Measurements from ENCODE around the gene PSMC1.

Gene PSMC1

GRCh38 chr14:90287791-90288190, 31.4 kb downstream of the PSMC1 start:
- TF ChIP-seq, protein P1, sequence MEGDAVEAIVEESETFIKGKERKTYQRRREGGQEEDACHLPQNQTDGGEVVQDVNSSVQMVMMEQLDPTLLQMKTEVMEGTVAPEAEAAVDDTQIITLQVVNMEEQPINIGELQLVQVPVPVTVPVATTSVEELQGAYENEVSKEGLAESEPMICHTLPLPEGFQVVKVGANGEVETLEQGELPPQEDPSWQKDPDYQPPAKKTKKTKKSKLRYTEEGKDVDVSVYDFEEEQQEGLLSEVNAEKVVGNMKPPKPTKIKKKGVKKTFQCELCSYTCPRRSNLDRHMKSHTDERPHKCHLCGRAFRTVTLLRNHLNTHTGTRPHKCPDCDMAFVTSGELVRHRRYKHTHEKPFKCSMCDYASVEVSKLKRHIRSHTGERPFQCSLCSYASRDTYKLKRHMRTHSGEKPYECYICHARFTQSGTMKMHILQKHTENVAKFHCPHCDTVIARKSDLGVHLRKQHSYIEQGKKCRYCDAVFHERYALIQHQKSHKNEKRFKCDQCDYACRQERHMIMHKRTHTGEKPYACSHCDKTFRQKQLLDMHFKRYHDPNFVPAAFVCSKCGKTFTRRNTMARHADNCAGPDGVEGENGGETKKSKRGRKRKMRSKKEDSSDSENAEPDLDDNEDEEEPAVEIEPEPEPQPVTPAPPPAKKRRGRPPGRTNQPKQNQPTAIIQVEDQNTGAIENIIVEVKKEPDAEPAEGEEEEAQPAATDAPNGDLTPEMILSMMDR (IDR thresholded peaks at IDR 0.05; ENCODE audit: low read depth, low read length, missing control alignments): no peak
- no peak for DNase-seq (ENCODE audit: extremely low read depth, low read depth)
- no peak overlapping the region for H3K4me3 ChIP-seq (replicated peaks; ENCODE audit: low read depth, low read length)

DNA sequence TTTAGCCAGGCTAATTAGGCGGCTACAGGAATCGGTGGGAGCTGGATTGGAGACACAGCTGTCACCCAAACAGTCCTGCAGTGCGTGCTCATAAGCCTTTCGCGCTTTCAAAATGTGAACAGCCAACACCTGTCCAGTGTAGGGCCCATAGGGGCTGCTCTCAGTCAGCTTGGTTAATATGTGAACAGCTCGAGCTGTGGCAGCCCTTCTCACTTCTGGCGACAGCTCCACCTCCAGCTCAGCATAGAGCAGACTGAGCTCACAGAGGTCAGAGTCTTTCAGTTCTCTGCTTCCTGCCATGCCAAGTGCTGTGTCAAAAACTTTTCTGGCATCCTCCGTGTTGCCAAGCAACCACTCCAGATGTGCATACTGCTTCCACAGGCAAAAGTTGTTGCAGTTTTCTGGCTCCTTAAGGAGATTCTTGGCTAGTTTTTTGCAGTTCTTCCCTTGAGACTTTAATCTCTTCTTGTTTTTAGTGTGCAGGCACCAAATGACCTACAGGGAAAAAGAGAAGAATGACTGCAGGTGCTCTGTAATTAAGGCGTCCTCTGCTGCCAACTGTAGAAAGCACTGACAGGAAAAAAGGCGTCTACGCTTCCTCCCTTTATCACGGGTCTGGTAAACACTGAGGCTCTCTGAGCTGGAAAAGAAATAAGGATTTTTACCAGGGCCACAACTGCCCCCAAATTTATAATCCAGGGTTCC, 32.5 kb downstream of the PSMC1 start:
- TF ChIP-seq, protein P1 (IDR thresholded peaks at IDR 0.05; ENCODE audit: low read depth, low read length, missing control alignments): no peak
- peak; percentile 7 for DNase-seq (ENCODE audit: extremely low read depth, low read depth)
- no peak overlapping the region for H3K4me3 ChIP-seq (replicated peaks; ENCODE audit: low read depth, low read length)

- no peak overlapping the region for H3K4me3 ChIP-seq (replicated peaks; ENCODE audit: low read depth, low read length)
- DNase-seq (ENCODE audit: extremely low read depth, low read depth): no peak
- TF ChIP-seq, protein P1 (IDR thresholded peaks at IDR 0.05; ENCODE audit: low read depth, low read length, missing control alignments): no peak
These were observed 34.1 kb downstream of the PSMC1 start for GRCh38 chr14:90290337-90291011.

GRCh38 chr14:90291699-90292098, 35.3 kb downstream of the PSMC1 start:
- no peak for DNase-seq (ENCODE audit: extremely low read depth, low read depth)
- TF ChIP-seq, protein P1 (IDR thresholded peaks at IDR 0.05; ENCODE audit: low read depth, low read length, missing control alignments): no peak

DNA sequence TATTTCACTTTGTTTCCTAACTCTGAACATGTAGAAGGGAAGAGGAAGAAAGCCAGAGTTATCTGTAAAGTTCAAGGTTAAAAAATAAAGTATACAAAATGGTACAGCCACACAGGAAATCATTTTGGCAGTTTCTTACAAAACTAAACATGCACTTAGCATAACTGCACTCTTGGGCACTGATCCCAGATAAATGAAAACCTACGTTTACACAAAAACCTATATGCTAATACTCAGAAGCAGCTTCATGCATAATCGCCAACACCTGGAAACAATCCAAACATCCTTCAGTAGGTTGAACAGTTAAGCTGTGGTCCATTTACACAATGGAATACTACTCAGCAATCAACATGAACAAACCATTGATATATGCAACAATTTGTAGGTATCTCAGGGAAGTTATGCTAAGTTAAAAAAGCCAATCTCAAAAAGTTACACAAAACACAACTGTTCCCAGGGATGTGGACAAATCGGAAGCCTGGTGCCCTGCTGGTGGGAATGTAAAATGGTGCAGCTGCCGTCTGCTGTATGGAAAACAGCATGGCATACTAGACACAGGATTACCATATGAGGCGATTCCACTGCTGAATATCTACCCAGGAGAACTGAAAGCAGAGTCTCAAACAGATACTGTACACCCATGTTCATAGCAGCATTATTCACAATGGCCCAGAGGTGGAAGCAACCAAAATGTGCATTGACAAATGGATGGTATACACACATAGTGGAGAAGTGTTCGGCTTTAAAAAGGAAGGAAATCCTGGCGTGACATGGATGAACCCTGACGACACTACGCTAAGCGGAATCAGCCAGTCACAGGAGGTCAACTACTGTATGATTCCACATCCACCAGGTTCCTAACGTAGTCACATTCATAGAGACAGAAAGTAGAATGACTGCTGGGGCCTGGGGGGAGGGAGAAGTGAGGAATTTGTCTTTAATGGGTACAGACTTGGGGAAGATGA, 37.7 kb downstream of the PSMC1 start:
- DNase-seq (ENCODE audit: extremely low read depth, low read depth): no peak
- H3K4me3 ChIP-seq (replicated peaks; ENCODE audit: low read depth, low read length): no peak overlapping the region
- TF ChIP-seq, protein P1 (IDR thresholded peaks at IDR 0.05; ENCODE audit: low read depth, low read length, missing control alignments): no peak

More at GRCh38 chr14:90291699-90292098, 35.3 kb downstream of the PSMC1 start:
- H3K4me3 ChIP-seq (replicated peaks; ENCODE audit: low read depth, low read length): no peak overlapping the region

- no peak overlapping the region for H3K4me3 ChIP-seq (replicated peaks; ENCODE audit: low read depth, low read length)
- TF ChIP-seq, protein P1 (IDR thresholded peaks at IDR 0.05; ENCODE audit: low read depth, low read length, missing control alignments): no peak
- no peak for DNase-seq (ENCODE audit: extremely low read depth, low read depth)
These were observed 38.5 kb downstream of the PSMC1 start for GRCh38 chr14:90294872-90295271.

All from HFF-Myc (cell line).